Colonic mucosa (tissue), 4 donors: ENCODE measurements around the gene AKR7A2. TPM values are rescaled to one million over a fixed set of nuclear protein-coding genes. Genes with fewer than 3 reads are reported as not detected.
"Not testable (repeated sequence)": the region's sequence is repeated elsewhere in the genome, so short reads cannot be mapped to it uniquely, and the experiment has no call there.

Experiments
- DNase-seq: peaks from one replicate; pipeline ENCODE4 v3.0.0-alpha.2; 2020
- H3K27ac ChIP-seq: fragments of 200-600 bp; one replicate; pipeline ENCODE4 v1.8.0; 2021
- H3K27me3 ChIP-seq: fragments of 200-600 bp; one replicate; pipeline ENCODE4 v1.8.0; 2021
- H3K36me3 ChIP-seq: fragments of 200-600 bp; one replicate; pipeline ENCODE4 v1.8.0; 2021
- H3K4me1 ChIP-seq: fragments of 200-600 bp; one replicate; pipeline ENCODE4 v1.8.0; 2021; ENCODE audit warnings: mild to moderate bottlenecking
- H3K4me3 ChIP-seq: fragments of 200-600 bp; one replicate; pipeline ENCODE4 v1.8.0; 2021
- H3K9ac ChIP-seq, 2 donors: one replicate each; pipeline ENCODE4 v1.7.0; 2013; ENCODE audit warnings: control low read depth in 2 of 2, low read depth in 2 of 2, low read length in 2 of 2
- H3K9me3 ChIP-seq: fragments of 200-600 bp; one replicate; pipeline ENCODE4 v1.8.0; 2021
- CTCF ChIP-seq: fragments of 200-600 bp; IDR thresholded peaks from one replicate; pipeline ENCODE4 v1.8.0; 2022; ENCODE audit warnings: antibody characterized with exemption, mild to moderate bottlenecking
- intact Hi-C: fragments of 100-400 bp; cut with DNase I; formaldehyde crosslinking; loops from one replicate; pipeline ENCODE4 v1.14.1; 2022
- total RNA-seq, 2 donors: library from RNA; stranded (reverse); fragmentation: NEBNext Ultra II Directional in 1 of 2; extraction: Animal tissue kit (Norgen Biotek cat#: 25700) in 1 of 2; gene quantifications; one replicate each; pipeline ENCODE4 v1.2.1, GENCODE V29; 2021
- donor health status: healthy.
- donor health status: DM: no; HTN: no; CAD: no.
- donor health status: DM: no; HTN: no; CAD: no.

AKR7A2 gene
- total RNA-seq, 2 donors from 2014 or later = 112 to 129 TPM

GRCh38 chr1:19257178-19257914 is 54.6 kb downstream of the AKR7A2 start:
- intact Hi-C loops = no loop called here
- H3K36me3 ChIP-seq = no peaks in the 10 kb centered on the region

GRCh38 chr1:19256301-19256700 is 55.6 kb downstream of the AKR7A2 start:
- H3K27ac ChIP-seq, H3K9ac ChIP-seq, H3K27me3 ChIP-seq, intact Hi-C loops, DNase-seq, H3K36me3 ChIP-seq, H3K9me3 ChIP-seq, H3K4me3 ChIP-seq: not testable (repeated sequence)
- H3K4me1 ChIP-seq = peaks cover 12% of the 10 kb centered on the region

More at GRCh38 chr1:19257178-19257914, 54.6 kb downstream of the AKR7A2 start:
- no peak for DNase-seq
- TF ChIP-seq CTCF = no peak
- Histone ChIP-seq H3K27me3 (no peaks in the 10 kb centered on the region), H3K9me3 (no peaks in the 10 kb centered on the region), H3K9ac (no peak overlapping the region), H3K4me3 (no peak overlapping the region), H3K4me1 (peaks cover 10% of the 10 kb centered on the region), H3K27ac (no peak overlapping the region)

GRCh38 chr1:19255288-19255687 is 56.7 kb downstream of the AKR7A2 start:
- Histone ChIP-seq H3K9ac (no peak overlapping the region), H3K4me1 (peaks cover 19% of the 10 kb centered on the region), H3K36me3 (no peaks in the 10 kb centered on the region), H3K27ac (no peak overlapping the region), H3K27me3 (no peaks in the 10 kb centered on the region), H3K4me3 (no peak overlapping the region), H3K9me3 (no peaks in the 10 kb centered on the region)
- intact Hi-C loops = no loop called here
- no peak for DNase-seq
- no peak for TF ChIP-seq CTCF

- Histone ChIP-seq H3K27ac (no peak overlapping the region), H3K4me3 (no peak overlapping the region), H3K4me1 (peaks cover 20% of the 10 kb centered on the region), H3K9ac (no peak overlapping the region), H3K36me3 (no peaks in the 10 kb centered on the region), H3K27me3 (no peaks in the 10 kb centered on the region), H3K9me3 (no peaks in the 10 kb centered on the region)
- intact Hi-C loops = no loop called here
- TF ChIP-seq CTCF = no peak
- no peak for DNase-seq
Observed at GRCh38 chr1:19254416-19254815, 57.5 kb downstream of the AKR7A2 start.

Other genes starting within 250 kb of the AKR7A2 start
- gene UBR4, start 101.9 kb downstream of the AKR7A2 start, total RNA-seq = 100 to 1,000 TPM in 1 of 2 donors, 10 to 100 TPM in 1; 97.7 to 114 TPM
- gene EMC1, start 60.6 kb downstream of the AKR7A2 start, total RNA-seq = 10 to 100 TPM; 35.3 to 51.1 TPM
- 10 to 100 TPM; 12.7 to 46.0 TPM for gene MRTO4, start 60.3 kb downstream of the AKR7A2 start, total RNA-seq
- gene AKR7A3, start 23.4 kb downstream of the AKR7A2 start, total RNA-seq = 100 to 1,000 TPM in 1 of 2 donors, 10 to 100 TPM in 1; 97.0 to 119 TPM
- gene SLC66A1, start 182 bp upstream of the AKR7A2 start, total RNA-seq = 10 to 100 TPM; 10.6 to 13.1 TPM
- gene CAPZB, start 173.4 kb upstream of the AKR7A2 start, total RNA-seq = 100 to 1,000 TPM; 397 to 407 TPM